IMR-90 (cell line): Measurements from ENCODE around the gene CCR3.
A peak's percentile ranks its signal among the peaks of the same experiment; 100 is the strongest.

ENCODE experiments used
- BHLHE40 ChIP-seq: fragments of 150-350 bp; IDR thresholded peaks from 2 replicates; pipeline ENCODE4 v1.6.1; 2016; ENCODE audit warnings: mild to moderate bottlenecking, low read depth, low read length
- CEBPB ChIP-seq: IDR thresholded peaks from 2 replicates; pipeline ENCODE4 v1.6.1; 2012; ENCODE audit warnings: low read depth, low read length, improper control_type of control experiment
- CHD1 ChIP-seq: IDR thresholded peaks from 2 replicates; pipeline ENCODE4 v1.6.1; 2012; ENCODE audit warnings: low read depth, low read length, improper control_type of control experiment
- CTCF ChIP-seq: conservative IDR thresholded peaks from 2 replicates; pipeline ENCODE4 v1.5.1; 2012; ENCODE audit warnings: mild to moderate bottlenecking, low read depth, low read length, improper control_type of control experiment
- ELK1 ChIP-seq: fragments of 150-350 bp; IDR thresholded peaks from 2 replicates; pipeline ENCODE4 v1.6.1; 2016; ENCODE audit warnings: low read depth, mild to moderate bottlenecking, low read length, moderate library complexity, borderline replicate concordance
- FOS ChIP-seq: fragments of 150-350 bp; IDR thresholded peaks from 2 replicates; pipeline ENCODE4 v1.6.1; 2016; ENCODE audit warnings: low read depth, low read length
- MAFK ChIP-seq: IDR thresholded peaks from 2 replicates; pipeline ENCODE4 v1.6.1; 2012; ENCODE audit warnings: low read depth, low read length, improper control_type of control experiment
- MAZ ChIP-seq: IDR thresholded peaks from 2 replicates; pipeline ENCODE4 v1.6.1; 2012; ENCODE audit warnings: low read depth, mild to moderate bottlenecking, low read length, improper control_type of control experiment, moderate library complexity, borderline replicate concordance
- POLR2A ChIP-seq: IDR thresholded peaks from 2 replicates; pipeline ENCODE4 v1.6.1; 2012; ENCODE audit warnings: mild to moderate bottlenecking, low read depth, low read length
- RAD21 ChIP-seq: IDR thresholded peaks from 2 replicates; pipeline ENCODE4 v1.6.1; 2012; ENCODE audit warnings: low read length, improper control_type of control experiment
- RFX5 ChIP-seq: IDR thresholded peaks from 2 replicates; pipeline ENCODE4 v1.8.0; 2012; ENCODE audit warnings: low read depth, mild to moderate bottlenecking, low read length, moderate library complexity
- SMC3 ChIP-seq: fragments of 150-350 bp; IDR thresholded peaks from 2 replicates; pipeline ENCODE4 v1.6.1; 2016; ENCODE audit warnings: low read depth, mild to moderate bottlenecking, antibody characterized with exemption, low read length, moderate library complexity
- USF2 ChIP-seq: fragments of 150-350 bp; IDR thresholded peaks from 2 replicates; pipeline ENCODE4 v1.6.1; 2017; ENCODE audit warnings: mild to moderate bottlenecking, antibody characterized with exemption, low read length, low read depth

GRCh38 chr3:46215810-46216414 lies 26.3 kb upstream of the CCR3 start:
- TF ChIP-seq USF2 (no peak), POLR2A (no peak), CTCF (no peak), SMC3 (no peak), CEBPB (peak; percentile 37; the same call in 1 of the 2 replicates), MAZ (peak; percentile 30; the same call in 1 of the 2 replicates), RAD21 (no peak), FOS (no peak), RFX5 (no peak), CHD1 (no peak), BHLHE40 (peak; percentile 57; the same call in 1 of the 2 replicates), MAFK (no peak), ELK1 (no peak)
